Endodermal cell (in vitro differentiated cells): ENCODE data around the gene FAS. TPM values are rescaled to one million over a fixed set of nuclear protein-coding genes. Genes with fewer than 3 reads are reported as not detected.

Experiments
- DNase-seq: peaks from one replicate; pipeline ENCODE4 v3.0.0-alpha.2; 2017
- H3K27ac ChIP-seq: 2 replicates; pipeline ENCODE4 v1.5.1; 2013; ENCODE audit warnings: mild to moderate bottlenecking, low read depth, low read length, moderate library complexity
- H3K27me3 ChIP-seq: 2 replicates; pipeline ENCODE4 v1.6.1; 2013; ENCODE audit warnings: mild to moderate bottlenecking, low read length, moderate library complexity; ENCODE audit not compliant: insufficient read depth, control insufficient read depth, poor library complexity, severe bottlenecking
- H3K36me3 ChIP-seq: 2 replicates; pipeline ENCODE4 v1.7.0; 2013; ENCODE audit warnings: mild to moderate bottlenecking, low read length, moderate library complexity; ENCODE audit not compliant: control insufficient read depth, insufficient read depth
- H3K4me1 ChIP-seq: one replicate; pipeline ENCODE4 v1.7.0; 2013; ENCODE audit warnings: low read length; ENCODE audit not compliant: control insufficient read depth, insufficient read depth
- H3K4me3 ChIP-seq: 2 replicates; pipeline ENCODE4 v1.5.1; 2013; ENCODE audit warnings: mild to moderate bottlenecking, low read length, moderate library complexity
- H3K9ac ChIP-seq: 2 replicates; pipeline ENCODE4 v1.6.1; 2013; ENCODE audit warnings: mild to moderate bottlenecking, low read length, moderate library complexity; ENCODE audit not compliant: poor library complexity, severe bottlenecking; ENCODE audit errors: extremely low read depth
- H3K9me3 ChIP-seq: 2 replicates; pipeline ENCODE4 v1.6.1; 2013; ENCODE audit warnings: mild to moderate bottlenecking, low read length, moderate library complexity; ENCODE audit not compliant: control insufficient read depth
- H3K27ac Mint-ChIP-seq: 2 replicates; pipeline ENCODE4 v1.8.0; 2020; ENCODE audit warnings: mixed read lengths
- H3K27me3 Mint-ChIP-seq: 2 replicates; pipeline ENCODE4 v1.8.0; 2021; ENCODE audit warnings: mild to moderate bottlenecking, mixed read lengths; ENCODE audit not compliant: insufficient read depth
- H3K36me3 Mint-ChIP-seq: 2 replicates; pipeline ENCODE4 v1.8.0; 2020; ENCODE audit warnings: low read depth, mixed read lengths
- H3K4me1 Mint-ChIP-seq: 2 replicates; pipeline ENCODE4 v1.8.0; 2020; ENCODE audit warnings: mixed read lengths
- H3K4me3 Mint-ChIP-seq: 2 replicates; pipeline ENCODE4 v1.8.0; 2020; ENCODE audit warnings: mild to moderate bottlenecking, moderate library complexity, mixed read lengths
- H3K9me3 Mint-ChIP-seq: 2 replicates; pipeline ENCODE4 v1.8.0; 2020; ENCODE audit warnings: mild to moderate bottlenecking, mixed read lengths
- CTCF ChIP-seq: fragments of 200-600 bp; sonication (generic); conservative IDR thresholded peaks from 2 replicates; pipeline ENCODE4 v1.5.0; 2021; ENCODE audit warnings: antibody characterized with exemption, mild to moderate bottlenecking
- WGBS, 2 experiments: methylation state at CpG; one replicate each; pipeline versions ENCODE4 v1.1.5 to v1.1.7; 2013; ENCODE audit warnings: missing lambda C conversion rate in 2 of 2, mixed read lengths in 1 of 2; ENCODE audit not compliant: insufficient coverage in 1 of 2, insufficient read length in 1 of 2; 5-methylcytosine and 5-hydroxymethylcytosine counted together
- total RNA-seq, 2 donors: library from RNA; stranded (reverse); fragmentation: NEBNext Ultra II Directional in 1 of 2; extraction: Animal tissue kit (Norgen Biotek cat#: 25700) in 1 of 2; gene quantifications; 2 replicates in 1 of 2; 3 replicates in 1 of 2; pipeline ENCODE4 v1.2.1, GENCODE V29; 2021

The FAS gene
- total RNA-seq, 2 donors from 2014 or later: 0.95 TPM; not detected in 1

DNA sequence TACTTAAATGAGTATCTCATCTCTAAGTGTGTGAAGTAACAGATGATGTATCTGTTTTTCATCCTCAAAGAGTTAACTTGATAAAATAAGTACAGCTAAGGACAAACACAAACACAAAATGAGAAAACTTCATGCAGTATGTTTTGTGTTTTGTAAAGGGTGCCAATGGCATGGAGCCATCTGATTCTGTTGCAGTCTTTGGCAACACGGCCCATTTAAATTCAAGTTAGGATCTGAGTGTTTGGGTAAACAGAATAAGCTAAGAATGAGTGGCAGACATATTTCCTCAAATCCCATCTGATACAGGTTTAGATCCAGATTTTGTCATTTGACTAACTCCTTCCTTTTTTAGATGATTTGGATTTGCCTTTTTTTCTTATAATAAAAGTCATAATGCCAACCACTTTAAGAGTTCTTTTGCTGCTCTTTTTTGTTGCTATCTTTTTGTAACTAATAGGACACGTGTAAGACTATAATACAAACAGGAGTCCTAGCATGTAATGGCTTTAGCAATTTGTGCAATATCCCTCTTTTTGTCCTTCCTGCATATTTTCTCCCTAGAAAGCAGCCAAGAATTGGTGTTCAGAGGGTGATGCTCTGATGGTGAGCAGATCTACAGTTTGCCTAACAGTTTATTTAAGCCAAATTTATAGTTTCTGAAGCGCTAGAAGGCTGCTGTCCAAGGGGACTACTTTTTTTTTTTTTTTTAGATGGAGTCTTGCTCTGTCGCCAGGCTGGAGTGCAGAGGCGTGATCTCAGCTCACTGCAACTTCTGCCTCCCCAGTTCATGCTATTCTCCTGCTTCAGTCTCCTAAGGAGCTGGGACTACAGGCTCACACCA is 19.2 kb upstream of the FAS start:
- H3K9me3 Mint-ChIP-seq: no peaks in the 10 kb centered on the region
- no peaks in the 10 kb centered on the region for H3K27me3 Mint-ChIP-seq
- no peak overlapping the region for H3K4me3 ChIP-seq
- H3K27ac Mint-ChIP-seq: no peak overlapping the region
- no peaks in the 10 kb centered on the region for H3K36me3 Mint-ChIP-seq
- no peak overlapping the region for H3K27ac ChIP-seq
- no peak for DNase-seq
- WGBS, 2 experiments: 83 to 93% methylated on average over 3 to 5 of the region's 5 CpGs
- H3K9ac ChIP-seq: no peak overlapping the region
- H3K4me1 ChIP-seq: no peaks in the 10 kb centered on the region
- no peak overlapping the region for H3K4me3 Mint-ChIP-seq
- H3K4me1 Mint-ChIP-seq: no peaks in the 10 kb centered on the region
- no peaks in the 10 kb centered on the region for H3K36me3 ChIP-seq
- no peak for TF ChIP-seq CTCF
- H3K9me3 ChIP-seq: no peaks in the 10 kb centered on the region
- H3K27me3 ChIP-seq: no peaks in the 10 kb centered on the region

DNA sequence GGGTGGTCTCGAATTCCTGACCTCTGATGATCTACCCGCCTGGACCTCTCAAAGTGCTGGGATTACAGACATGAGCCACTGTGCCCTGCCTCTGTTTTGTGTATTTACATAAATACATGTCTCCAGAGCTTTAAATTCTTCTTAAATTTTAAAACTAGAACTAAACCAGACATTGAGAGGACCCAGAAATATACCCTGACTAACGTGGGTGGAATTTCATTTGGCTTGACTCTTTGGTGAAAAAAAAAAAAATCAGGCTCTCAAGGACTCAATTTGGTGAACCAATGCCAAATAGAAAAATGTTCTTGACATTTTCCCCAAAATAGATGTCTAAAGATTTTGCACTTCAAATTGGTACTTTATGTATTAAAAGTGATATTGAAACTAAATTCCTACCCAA is 16.6 kb upstream of the FAS start:
- Histone ChIP-seq H3K4me1 (no peaks in the 10 kb centered on the region), H3K27ac (no peak overlapping the region), H3K27me3 (no peaks in the 10 kb centered on the region), H3K4me3 (no peak overlapping the region), H3K9me3 (no peaks in the 10 kb centered on the region), H3K9ac (no peak overlapping the region), H3K36me3 (no peaks in the 10 kb centered on the region)
- TF ChIP-seq CTCF: no peak
- Mint-ChIP-seq H3K4me3 (no peak overlapping the region), H3K27me3 (no peaks in the 10 kb centered on the region), H3K27ac (no peak overlapping the region), H3K9me3 (no peaks in the 10 kb centered on the region), H3K4me1 (no peaks in the 10 kb centered on the region), H3K36me3 (no peaks in the 10 kb centered on the region)
- DNase-seq: no peak
- 86 to 88% methylated on average over 3 of the region's 3 CpGs for whole genome bisulfite sequencing, 2 experiments

- H3K4me3 Mint-ChIP-seq: no peak overlapping the region
- 94 to 100% methylated on average over 2 to 6 of the region's 7 CpGs for WGBS, 2 experiments
These were observed 15.9 kb upstream of the FAS start for GRCh38 chr10:88974446-88975376.

More at GRCh38 chr10:88974446-88975376, 15.9 kb upstream of the FAS start:
- H3K36me3 ChIP-seq: no peaks in the 10 kb centered on the region
- H3K27me3 ChIP-seq: no peaks in the 10 kb centered on the region
- no peak for TF ChIP-seq CTCF
- Mint-ChIP-seq H3K9me3 (no peaks in the 10 kb centered on the region), H3K4me1 (peaks cover 3% of the 10 kb centered on the region), H3K27ac (no peak overlapping the region), H3K27me3 (no peaks in the 10 kb centered on the region), H3K36me3 (no peaks in the 10 kb centered on the region)
- no peak for DNase-seq
- no peaks in the 10 kb centered on the region for H3K4me1 ChIP-seq
- H3K9me3 ChIP-seq: no peaks in the 10 kb centered on the region
- no peak overlapping the region for H3K27ac ChIP-seq
- no peak overlapping the region for H3K9ac ChIP-seq
- no peak overlapping the region for H3K4me3 ChIP-seq
